ENCODE data around the gene RPS14.

RPS14 gene

DNA sequence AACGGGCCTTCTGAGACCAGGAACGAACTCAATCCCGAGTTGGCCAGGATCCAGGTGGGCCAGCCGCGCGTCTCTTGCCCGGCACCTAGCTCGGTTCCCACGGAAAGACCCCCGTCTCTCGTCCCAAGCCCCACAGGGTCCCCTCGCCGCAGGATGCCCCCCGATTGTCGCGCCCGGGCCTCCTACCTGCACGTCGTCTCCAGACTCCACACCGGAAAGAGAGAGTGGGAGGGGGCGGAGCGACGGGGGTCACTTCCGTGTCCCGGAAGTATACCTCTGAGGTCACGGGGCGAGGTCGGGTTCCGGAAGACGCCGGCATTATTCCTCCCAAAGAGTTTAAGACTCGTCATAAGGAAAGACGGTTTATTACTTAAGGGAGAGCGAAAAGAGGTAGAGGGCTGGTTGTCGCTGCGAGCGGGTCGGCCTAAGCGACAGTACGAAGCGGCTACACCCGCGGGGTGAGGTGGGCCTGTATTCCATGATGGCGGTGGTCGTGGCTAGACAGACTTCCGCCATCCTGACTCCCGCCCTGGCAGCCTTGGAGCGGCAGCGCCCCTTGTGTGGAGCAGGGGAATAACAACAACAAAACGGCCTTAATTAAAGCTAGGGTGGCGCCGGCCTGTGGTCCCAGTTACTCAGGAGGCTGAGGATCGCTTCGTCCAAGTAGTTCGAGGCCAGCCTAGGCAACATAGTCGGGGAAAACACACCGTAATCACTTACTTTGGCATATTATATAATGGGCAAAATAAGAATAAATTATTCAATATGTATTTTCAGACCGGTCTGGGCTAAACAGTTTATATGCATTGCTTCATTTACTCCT lies at the start of gene RPS14:
Gene RPS14, minus strand, starts transcription at position 223 of the 823 bp plus-strand sequence. CDS start 2,006 bp downstream, outside the sequence.
- DNase-seq = peak; percentile 97

- DNase-seq = no peak
Measured at GRCh38 chr5:150498971-150499370, 49.4 kb upstream of the RPS14 start.

DNA sequence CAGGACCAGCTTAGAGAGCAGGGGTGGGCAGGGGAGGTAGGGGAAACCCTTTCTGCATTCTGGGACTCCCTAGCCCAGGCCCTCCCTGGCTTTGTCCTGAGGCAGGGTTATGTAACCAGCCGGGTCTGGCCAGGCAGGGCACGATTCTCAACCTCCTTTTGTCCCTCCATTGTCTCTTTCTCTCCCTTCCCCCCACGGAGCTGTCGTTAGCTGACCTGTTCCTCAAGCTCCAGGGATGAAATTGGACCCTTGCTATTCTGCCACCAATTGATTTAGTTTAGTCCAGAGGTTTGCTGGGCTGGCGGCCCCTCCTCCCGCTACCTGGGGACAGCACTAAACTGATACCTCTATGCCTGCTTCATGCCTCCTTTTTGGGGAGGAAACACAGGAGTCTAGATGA lies 49.0 kb upstream of the RPS14 start:
- DNase-seq = no peak

GRCh38 chr5:150497989-150498317 lies 48.4 kb upstream of the RPS14 start:
- no peak for DNase-seq

GRCh38 chr5:150497274-150497988 lies 47.9 kb upstream of the RPS14 start:
- DNase-seq = no peak

DNA sequence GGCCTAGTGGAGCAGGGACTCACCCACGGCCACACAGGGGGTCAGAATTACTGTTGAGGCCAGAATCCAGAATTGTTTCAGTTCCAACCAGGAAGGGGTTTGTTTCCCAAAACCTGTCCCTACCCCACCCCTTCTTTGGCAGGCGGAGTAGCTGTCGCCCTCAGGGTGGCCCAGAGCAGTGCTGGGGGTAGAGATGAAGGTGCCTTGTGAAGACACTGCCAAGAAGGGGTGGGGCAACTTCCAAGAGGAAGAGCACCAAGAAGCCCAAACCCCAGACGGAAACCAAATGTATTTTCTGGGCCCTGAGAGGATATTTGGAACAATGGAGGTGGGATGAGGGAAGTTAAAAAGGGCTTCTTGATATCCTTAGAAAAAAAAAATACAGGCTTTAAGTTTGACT lies 47.0 kb upstream of the RPS14 start:
- DNase-seq = no peak

DNA sequence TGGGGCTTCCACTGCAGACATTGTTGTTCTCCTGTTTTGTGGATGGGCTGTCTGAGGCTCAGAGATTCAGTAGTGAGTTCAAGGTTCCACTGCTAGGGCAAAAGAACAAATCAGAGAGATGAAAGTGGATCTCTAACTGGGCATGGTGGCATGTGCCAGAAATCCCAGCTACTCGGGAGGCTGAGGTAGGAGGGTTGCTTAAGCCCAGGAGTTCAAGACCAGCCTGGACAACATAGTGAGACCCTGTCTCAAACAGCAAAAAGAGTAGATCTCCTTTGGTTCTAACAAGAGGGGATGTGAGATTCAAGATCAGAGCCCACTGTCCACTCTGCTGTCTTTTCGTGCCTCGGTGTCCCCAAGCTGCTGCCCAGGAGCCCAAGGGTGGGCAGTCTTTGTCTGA lies 46.6 kb upstream of the RPS14 start:
- DNase-seq = no peak

DNA sequence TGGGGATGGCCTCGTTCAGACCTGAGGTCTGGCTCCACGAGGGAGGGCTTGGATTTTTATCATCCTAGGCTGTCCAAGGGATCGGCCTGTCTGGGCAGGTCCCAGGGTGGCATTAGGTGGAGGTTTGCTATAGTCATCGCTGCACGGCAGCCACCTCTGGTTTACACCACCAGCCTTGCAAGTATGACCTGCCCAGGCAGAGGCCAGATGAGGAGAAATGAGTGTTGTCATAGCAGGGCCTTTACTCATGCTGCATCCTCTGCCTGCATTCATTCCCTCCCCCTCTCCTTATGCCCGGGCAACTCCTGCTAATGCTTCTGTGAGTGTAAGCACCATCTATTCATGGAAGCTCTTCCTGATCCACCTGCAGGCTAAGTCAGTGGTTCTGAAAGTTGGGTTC lies 43.1 kb upstream of the RPS14 start:
- no peak for DNase-seq

DNA sequence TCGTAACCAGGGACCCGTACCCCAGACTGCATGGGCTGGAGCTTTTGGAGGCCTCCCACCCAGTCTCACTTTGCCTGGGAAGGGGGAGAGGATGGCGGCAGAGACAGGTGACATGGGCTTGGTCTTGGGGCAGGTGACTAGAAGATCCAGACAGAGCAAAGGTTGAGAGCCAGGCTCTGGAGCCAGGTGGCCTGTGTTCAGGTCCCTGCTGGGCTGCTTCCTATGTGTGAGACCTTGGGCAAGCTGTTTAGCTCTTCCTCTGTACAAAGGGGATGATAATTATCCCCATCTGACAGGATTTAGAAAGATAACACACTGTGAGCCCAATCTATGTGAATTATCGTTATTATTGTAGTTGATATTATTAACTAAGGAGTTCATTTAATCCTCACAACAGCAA lies 42.3 kb upstream of the RPS14 start:
- DNase-seq = no peak

DNA sequence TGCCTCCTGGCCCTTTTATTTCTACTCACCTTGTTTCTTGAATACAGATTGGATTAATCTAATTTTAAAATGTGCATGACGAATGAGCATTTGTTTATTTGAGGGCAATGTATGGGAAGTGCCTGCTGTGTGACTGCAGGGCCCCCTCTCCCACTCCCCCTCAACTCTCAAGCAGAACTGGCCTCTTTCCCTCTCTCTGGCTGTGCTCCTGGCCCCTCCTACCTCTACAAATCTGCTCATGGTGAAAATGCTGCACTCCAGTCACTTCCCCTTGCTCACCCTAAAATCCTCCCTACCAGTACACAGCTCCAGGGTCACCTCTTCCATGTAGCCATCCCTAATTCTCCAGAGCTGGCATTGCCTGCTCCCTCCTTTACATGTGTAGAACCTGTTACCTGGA lies 41.2 kb upstream of the RPS14 start:
- DNase-seq = no peak

DNA sequence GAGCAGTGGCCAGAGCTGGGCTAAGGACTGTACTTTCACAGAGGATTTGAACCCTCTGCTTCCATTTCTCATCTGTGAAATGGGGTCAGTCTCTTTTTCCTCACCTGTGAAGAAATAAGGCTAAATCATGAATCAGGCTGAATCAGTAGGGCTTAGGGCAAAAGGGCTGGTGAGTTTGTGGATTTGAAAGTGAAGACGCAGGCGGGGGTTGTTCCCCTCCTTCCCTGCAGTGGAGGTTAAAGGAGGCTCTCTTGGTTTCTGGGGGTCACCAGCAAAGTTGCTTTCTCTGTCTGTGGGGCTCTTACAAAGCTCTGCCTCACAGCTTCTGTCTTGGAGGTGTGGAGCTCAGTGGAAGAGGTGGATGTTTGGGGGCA lies 40.7 kb upstream of the RPS14 start:
- DNase-seq = no peak

- no peak for DNase-seq
Measured at GRCh38 chr5:150489360-150490295, 40.1 kb upstream of the RPS14 start.

- DNase-seq = no peak
Measured at GRCh38 chr5:150488519-150489359, 39.2 kb upstream of the RPS14 start.

DNA sequence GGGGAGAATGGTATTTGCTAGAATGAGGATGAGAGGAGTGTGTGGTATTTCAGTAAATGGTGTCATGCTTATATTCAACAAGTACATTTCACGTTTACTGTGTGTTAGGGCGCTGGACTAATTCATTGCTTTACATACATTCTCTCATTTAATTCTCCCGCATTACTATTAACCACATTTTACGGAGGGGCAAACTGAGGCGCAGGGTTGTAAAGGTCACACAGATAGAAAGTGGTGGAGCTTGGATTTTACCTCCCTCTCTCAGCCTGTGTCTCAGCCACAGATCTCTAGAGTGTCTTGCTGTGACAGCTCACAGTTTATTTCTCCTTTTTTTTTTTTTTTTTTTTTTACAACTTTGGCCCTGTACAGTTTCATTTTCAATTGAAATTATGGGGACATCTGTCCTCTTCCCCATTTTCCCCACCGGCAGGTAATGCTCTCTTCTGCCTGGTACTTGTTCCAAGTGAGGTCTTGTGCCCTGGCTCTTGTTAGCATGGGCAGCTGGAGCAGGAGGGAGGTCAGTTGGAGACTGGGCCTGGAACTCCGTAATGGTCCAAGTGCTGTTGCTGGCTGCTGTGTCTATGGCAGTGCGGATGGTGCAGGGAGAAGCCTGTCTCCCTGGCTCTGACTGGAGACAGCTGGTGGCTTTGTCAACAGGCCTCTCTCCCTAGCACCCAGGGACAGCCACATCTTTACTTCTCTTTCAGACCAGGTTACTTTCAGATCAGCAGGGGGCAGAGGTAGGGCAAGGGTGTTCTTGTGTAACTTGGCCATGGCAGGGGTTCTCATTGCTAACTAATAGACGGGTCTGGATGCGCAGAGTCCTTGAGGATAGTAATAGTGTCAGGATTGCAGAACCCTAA lies 37.9 kb upstream of the RPS14 start:
- no peak for DNase-seq

GRCh38 chr5:150486402-150487198 lies 37.1 kb upstream of the RPS14 start:
- no peak for DNase-seq

- DNase-seq = no peak
Measured at GRCh38 chr5:150485693-150486401, 36.3 kb upstream of the RPS14 start.

DNA sequence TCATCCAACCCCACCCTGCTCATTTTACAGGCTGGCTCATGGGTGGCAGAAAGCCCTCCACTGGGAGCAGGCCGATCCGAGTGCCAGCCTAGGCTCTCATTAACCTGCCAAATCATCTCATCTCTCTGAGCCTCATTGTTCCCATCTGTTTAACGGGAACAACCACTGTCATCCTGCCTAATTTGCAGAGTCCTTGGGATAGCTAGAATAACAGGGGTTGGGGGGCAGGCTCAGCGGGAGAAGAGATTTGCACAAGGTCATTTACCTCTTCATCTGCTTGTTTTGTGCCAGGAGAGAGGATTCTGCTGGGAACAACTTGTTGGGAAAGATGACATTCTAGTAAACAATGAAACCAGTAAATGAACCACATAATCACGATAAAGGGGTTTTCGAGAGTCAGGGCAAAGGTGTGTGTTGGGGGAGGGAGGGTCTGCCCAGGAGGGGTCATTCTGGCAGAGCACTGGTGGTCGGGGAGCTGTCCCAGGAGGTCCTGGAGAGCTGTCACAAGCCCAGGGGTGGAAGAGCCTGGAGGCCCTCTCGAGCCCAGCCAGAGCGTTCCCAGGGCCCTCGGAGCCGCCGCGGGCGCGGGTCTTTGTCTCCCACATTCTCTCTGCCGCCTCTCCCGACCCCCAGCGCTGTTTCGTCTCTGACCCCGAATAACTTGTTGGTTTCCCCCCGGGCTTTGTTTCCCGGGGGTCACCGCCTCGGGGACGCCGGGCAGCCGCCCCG lies 35.6 kb upstream of the RPS14 start:
- no peak for DNase-seq

DNA sequence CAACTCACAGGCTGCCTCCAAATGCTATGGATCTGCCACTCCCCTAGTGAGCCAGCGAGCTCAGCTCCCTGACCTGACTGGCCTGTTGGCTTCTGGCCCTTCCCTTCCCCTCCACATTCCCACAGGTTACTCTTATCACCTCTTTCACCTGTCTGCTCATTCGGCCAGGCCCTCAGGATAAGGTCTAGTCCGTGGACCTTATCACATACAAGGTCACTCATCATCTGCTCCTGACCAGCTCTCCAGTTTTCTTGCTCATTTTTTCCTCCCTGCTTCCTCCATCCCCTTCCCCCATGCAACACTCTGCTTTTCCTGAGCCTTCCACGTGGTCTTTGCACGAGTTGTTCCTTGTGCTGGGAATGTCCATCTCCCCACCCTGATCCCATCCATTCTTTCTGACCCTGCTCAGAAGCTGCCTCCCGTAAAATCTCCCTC lies 32.5 kb upstream of the RPS14 start:
- DNase-seq = no peak

GRCh38 chr5:150481708-150481965 lies 32.1 kb upstream of the RPS14 start:
- DNase-seq = no peak

DNA sequence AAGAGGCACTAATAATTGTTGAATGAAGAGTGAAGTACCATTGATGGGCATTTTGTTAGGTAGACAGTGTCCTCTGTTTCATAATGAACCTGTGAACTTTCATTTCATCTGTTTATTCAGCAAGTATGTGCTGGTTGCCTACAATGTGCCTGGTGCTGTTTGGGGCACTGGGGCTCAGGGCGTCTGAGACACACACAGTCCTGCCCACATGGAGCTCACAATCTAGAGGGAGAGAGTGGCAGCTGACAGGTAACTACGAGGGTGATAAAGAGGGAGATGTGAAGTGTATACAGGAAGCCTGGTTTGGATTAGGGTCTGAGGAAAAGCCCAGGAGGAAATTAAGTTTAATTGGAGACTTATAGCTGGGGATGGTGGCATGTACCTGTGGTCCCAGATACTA lies 29.9 kb upstream of the RPS14 start:
- DNase-seq = no peak

Data from NCI-H2029 treated with DMSO at 0.1 percent for 48 hours (cell line).